Stomach (tissue), 9 donors: ENCODE measurements around the gene HEMGN. TPM values are rescaled to one million over a fixed set of nuclear protein-coding genes. Genes with fewer than 3 reads are reported as not detected.

Source experiments
- DNase-seq, 2 donors: peaks; one replicate each; pipeline versions ENCODE4 v3.0.0 to v3.0.0-alpha.2; 2013 to 2019
- H3K27ac ChIP-seq, 5 donors: fragments of 200-600 bp in 4 of 5; sonication (generic) in 4 of 5; one replicate each; pipeline ENCODE4 v1.5.1; 2013 to 2019; ENCODE audit warnings: mild to moderate bottlenecking in 1 of 5, moderate library complexity in 1 of 5
- H3K27me3 ChIP-seq, 3 donors: fragments of 200-600 bp; sonication (generic); one replicate each; pipeline ENCODE4 v1.5.1; 2017 to 2019; ENCODE audit warnings: mixed run types in 1 of 3
- H3K36me3 ChIP-seq, 4 donors: fragments of 200-600 bp; sonication (generic); 1 replicate in 3 of 4; 2 replicates in 1 of 4; pipeline ENCODE4 v1.5.1; 2016 to 2019
- H3K4me1 ChIP-seq, 4 donors: fragments of 200-600 bp; sonication (generic); one replicate each; pipeline ENCODE4 v1.5.1; 2016 to 2019
- H3K4me3 ChIP-seq, 4 donors: fragments of 200-600 bp; sonication (generic) in 3 of 4; one replicate each; pipeline ENCODE4 v1.5.1; 2016 to 2019; ENCODE audit warnings: mild to moderate bottlenecking in 1 of 4
- H3K9me3 ChIP-seq, 4 donors: fragments of 200-600 bp; sonication (generic); one replicate each; pipeline ENCODE4 v1.5.1; 2016 to 2019
- CTCF ChIP-seq, 7 experiments: fragments of 450-650 bp in 4 of 7; fragments of 200-600 bp in 3 of 7; sonication (generic) in 3 of 7; IDR thresholded peaks; one replicate each; pipeline ENCODE4 v1.5.1; 2016 to 2019; ENCODE audit warnings: antibody characterized with exemption in 7 of 7, control low read depth in 2 of 7, mild to moderate bottlenecking in 1 of 7
- EP300 ChIP-seq: sonication (generic); formaldehyde crosslinking; IDR thresholded peaks from one replicate; pipeline ENCODE4 v1.6.1; 2017; ENCODE audit warnings: antibody characterized with exemption
- POLR2A ChIP-seq, 4 donors: fragments of 450-650 bp; IDR thresholded peaks; one replicate each; pipeline ENCODE4 v1.6.1; 2016; ENCODE audit warnings: antibody characterized with exemption in 4 of 4, control low read depth in 2 of 4, mild to moderate bottlenecking in 1 of 4, moderate library complexity in 1 of 4
- POLR2AphosphoS5 ChIP-seq, 3 donors: sonication (generic); formaldehyde crosslinking; IDR thresholded peaks; one replicate each; pipeline ENCODE4 v1.6.1; 2016; ENCODE audit warnings: antibody characterized with exemption in 3 of 3
- WGBS, 5 donors: extraction: QIAGEN DNeasy Blood & Tissue Kit in 3 of 5; methylation state at CpG; one replicate each; pipeline versions ENCODE4 v1.1.5 to v1.1.7; 2013 to 2018; 5-methylcytosine and 5-hydroxymethylcytosine counted together
- intact Hi-C: fragments of 100-400 bp; cut with DNase I; formaldehyde crosslinking; loops from one replicate; pipeline ENCODE4 v1.15.1; 2023; ENCODE audit warnings: low total_unique reads
- polyA plus RNA-seq, 3 donors: library from polyadenylated mRNA; stranded (reverse); fragments of 200-250 nt; gene quantifications; one replicate each; pipeline ENCODE4 v1.2.3, GENCODE V29; 2013
- total RNA-seq, 5 donors: library from RNA; depleted of rRNA; stranded (reverse); fragments of >200 nt; gene quantifications; one replicate each; pipeline versions ENCODE4 v1.1.0 to v1.2.3, GENCODE V29; 2014 to 2016
- donor health status: healthy with polysubstance abuse.
- donor health status: Bipolar disorder and iron deficiency.
- donor health status: healthy.

HEMGN gene
- total and polyA plus RNA-seq, 8 donors = 1.8 TPM; not detected in 7

GRCh38 chr9:97940233-97940632, 2.3 kb upstream of the HEMGN start:
- Histone ChIP-seq H3K4me1 (no peaks in the 10 kb centered on the region), H3K4me3 (no peak overlapping the region), H3K9me3 (no peaks in the 10 kb centered on the region), H3K27ac (no peak overlapping the region), H3K36me3 (no peaks in the 10 kb centered on the region), H3K27me3 (peaks cover 0 to 10% (median 0%) of the 10 kb centered on the region in 3 donors)
- TF ChIP-seq POLR2A (IDR thresholded peaks at IDR 0.05) = no peak
- TF ChIP-seq POLR2AphosphoS5 (IDR thresholded peaks at IDR 0.05) = no peak
- no peak for TF ChIP-seq EP300
- no peak for TF ChIP-seq CTCF (IDR thresholded peaks at IDR 0.05)
- DNase-seq = no peak
- intact Hi-C loops = no loop called here

- intact Hi-C loops = no loop called here
- no peak overlapping the region for H3K27ac ChIP-seq
- H3K4me3 ChIP-seq = no peak overlapping the region
- H3K27me3 ChIP-seq = peaks cover 0 to 28% (median 3%) of the 10 kb centered on the region in 3 donors
- no peaks in the 10 kb centered on the region for H3K9me3 ChIP-seq
- no peaks in the 10 kb centered on the region for H3K36me3 ChIP-seq
- TF ChIP-seq EP300 (no peak), CTCF (IDR thresholded peaks at IDR 0.05) (no peak), POLR2AphosphoS5 (IDR thresholded peaks at IDR 0.05) (no peak), POLR2A (IDR thresholded peaks at IDR 0.05) (no peak)
- H3K4me1 ChIP-seq = no peaks in the 10 kb centered on the region
- no peak for DNase-seq
These were observed 974 bp downstream of the HEMGN start for GRCh38 chr9:97936998-97937397.

GRCh38 chr9:97935276-97935675, 2.7 kb downstream of the HEMGN start:
- H3K27me3 ChIP-seq = peaks cover 0 to 41% (median 3%) of the 10 kb centered on the region in 3 donors
- H3K27ac ChIP-seq = no peak overlapping the region
- TF ChIP-seq EP300 (no peak), POLR2AphosphoS5 (IDR thresholded peaks at IDR 0.05) (no peak), POLR2A (IDR thresholded peaks at IDR 0.05) (no peak), CTCF (IDR thresholded peaks at IDR 0.05) (no peak)
- DNase-seq = no peak
- H3K4me3 ChIP-seq = no peak overlapping the region
- WGBS, 5 donors = 59 to 77% (median 75%) methylated on average over 1 of the region's 1 CpG
- H3K4me1 ChIP-seq = no peaks in the 10 kb centered on the region
- intact Hi-C loops = no loop called here
- no peaks in the 10 kb centered on the region for H3K9me3 ChIP-seq
- H3K36me3 ChIP-seq = no peaks in the 10 kb centered on the region

GRCh38 chr9:97934321-97935115, 3.5 kb downstream of the HEMGN start:
- H3K36me3 ChIP-seq = no peaks in the 10 kb centered on the region
- H3K9me3 ChIP-seq = no peaks in the 10 kb centered on the region
- no peak overlapping the region for H3K4me3 ChIP-seq
- WGBS, 5 donors = 34 to 42% (median 35%) methylated on average over 6 of the region's 6 CpGs
- DNase-seq = peak in 1 of 2 donors; percentile 20
- peaks cover 0 to 41% (median 3%) of the 10 kb centered on the region in 3 donors for H3K27me3 ChIP-seq
- TF ChIP-seq EP300 = no peak
- no peaks in the 10 kb centered on the region for H3K4me1 ChIP-seq
- H3K27ac ChIP-seq = no peak overlapping the region
- intact Hi-C loops = no loop called here
